ENCODE data around the gene NBEA.

NBEA gene

GRCh38 chr13:35210261-35210660, 268.2 kb downstream of the NBEA start:
- TF ChIP-seq WT1 (tag by site-specific recombination; IDR thresholded peaks at IDR 0.05), result no peak
- TF ChIP-seq, protein P1, sequence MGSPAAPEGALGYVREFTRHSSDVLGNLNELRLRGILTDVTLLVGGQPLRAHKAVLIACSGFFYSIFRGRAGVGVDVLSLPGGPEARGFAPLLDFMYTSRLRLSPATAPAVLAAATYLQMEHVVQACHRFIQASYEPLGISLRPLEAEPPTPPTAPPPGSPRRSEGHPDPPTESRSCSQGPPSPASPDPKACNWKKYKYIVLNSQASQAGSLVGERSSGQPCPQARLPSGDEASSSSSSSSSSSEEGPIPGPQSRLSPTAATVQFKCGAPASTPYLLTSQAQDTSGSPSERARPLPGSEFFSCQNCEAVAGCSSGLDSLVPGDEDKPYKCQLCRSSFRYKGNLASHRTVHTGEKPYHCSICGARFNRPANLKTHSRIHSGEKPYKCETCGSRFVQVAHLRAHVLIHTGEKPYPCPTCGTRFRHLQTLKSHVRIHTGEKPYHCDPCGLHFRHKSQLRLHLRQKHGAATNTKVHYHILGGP (tag by site-specific recombination; IDR thresholded peaks at IDR 0.05), result no peak
- TF ChIP-seq ZNF423 (tag by site-specific recombination; IDR thresholded peaks at IDR 0.05), result no peak
- TF ChIP-seq ZNF621 (tag by site-specific recombination; IDR thresholded peaks at IDR 0.05), result no peak
- TF ChIP-seq ZNF184 (tag by site-specific recombination; IDR thresholded peaks at IDR 0.05), result no peak
- TF ChIP-seq REPIN1 (tag by site-specific recombination; IDR thresholded peaks at IDR 0.05; ENCODE audit: low read depth), result no peak
- TF ChIP-seq SP3 (tag by site-specific recombination; IDR thresholded peaks at IDR 0.05), result no peak
- TF ChIP-seq GLI2 (tag by site-specific recombination; IDR thresholded peaks at IDR 0.05; ENCODE audit: borderline replicate concordance, low read depth), result no peak
- TF ChIP-seq HOXC10 (CRISPR knock-in tag; IDR thresholded peaks at IDR 0.05), result no peak
- no peak for TF ChIP-seq SALL2 (tag by site-specific recombination; IDR thresholded peaks at IDR 0.05; ENCODE audit: borderline replicate concordance)
- TF ChIP-seq ZNF16 (tag by site-specific recombination; IDR thresholded peaks at IDR 0.05; ENCODE audit: low read depth), result no peak
- no peak for TF ChIP-seq ZNF132 (tag by site-specific recombination; IDR thresholded peaks at IDR 0.05; ENCODE audit: borderline replicate concordance)
- no peak for TF ChIP-seq ZNF354C (tag by site-specific recombination; IDR thresholded peaks at IDR 0.05; ENCODE audit: borderline replicate concordance, low read depth)
- no peak for TF ChIP-seq ZNF521 (tag by site-specific recombination; IDR thresholded peaks at IDR 0.05)
- no peak for TF ChIP-seq ZFP69B (tag by site-specific recombination; IDR thresholded peaks at IDR 0.05)
- TF ChIP-seq KLF9 (tag by site-specific recombination; IDR thresholded peaks at IDR 0.05; ENCODE audit: low read depth), result no peak
- no peak for TF ChIP-seq ZNF175 (tag by site-specific recombination; IDR thresholded peaks at IDR 0.05)
- no peak for TF ChIP-seq YY1 (tag by site-specific recombination; IDR thresholded peaks at IDR 0.05)
- TF ChIP-seq ZNF366 (tag by site-specific recombination; conservative IDR thresholded peaks at IDR 0.05), result no peak
- no peak for TF ChIP-seq ZNF560 (tag by site-specific recombination; IDR thresholded peaks at IDR 0.05; ENCODE audit: borderline replicate concordance)
- H3K9me3 ChIP-seq (ENCODE audit: control insufficient read depth, insufficient read depth, low read depth, low read length), result no peaks in the 10 kb centered on the region
- H3K36me3 ChIP-seq (ENCODE audit: control insufficient read depth in 2 of 2, insufficient read depth in 1 of 2, low read length in 2 of 2), result no peaks in the 10 kb centered on the region
- ChIA-PET POLR2A (no interaction called here), CTCF (interaction anchor here (0.9 kb wide), 1 partner anchor 16 kb away, joined by 3 read pairs; no protein-coding TSS in a partner anchor)
- no peak overlapping the region for H3K4me3 ChIP-seq (ENCODE audit: low read depth, low read length)
- no peak overlapping the region for H3K27ac ChIP-seq (ENCODE audit: extremely low read depth, low read depth, low read length)
- no peaks in the 10 kb centered on the region for H3K4me1 ChIP-seq (ENCODE audit: control insufficient read depth, insufficient read depth, low read length)

GRCh38 chr13:35211949-35212348, 269.9 kb downstream of the NBEA start:
- H3K27ac ChIP-seq (ENCODE audit: extremely low read depth, low read depth, low read length), result no peak overlapping the region
- H3K9me3 ChIP-seq (ENCODE audit: control insufficient read depth, insufficient read depth, low read depth, low read length), result no peaks in the 10 kb centered on the region
- H3K36me3 ChIP-seq (ENCODE audit: control insufficient read depth in 2 of 2, insufficient read depth in 1 of 2, low read length in 2 of 2), result no peaks in the 10 kb centered on the region
- ChIA-PET CTCF (no interaction called here), POLR2A (no interaction called here)
- H3K4me3 ChIP-seq (ENCODE audit: low read depth, low read length), result no peak overlapping the region
- no peaks in the 10 kb centered on the region for H3K4me1 ChIP-seq (ENCODE audit: control insufficient read depth, insufficient read depth, low read length)
- TF ChIP-seq, protein P1 (tag by site-specific recombination; IDR thresholded peaks at IDR 0.05), result no peak
- TF ChIP-seq SETDB1 (IDR thresholded peaks at IDR 0.05; ENCODE audit: insufficient read length, low read length) (no peak), FEZF1 (tag by site-specific recombination; IDR thresholded peaks at IDR 0.05) (no peak), ZFP37 (tag by site-specific recombination; IDR thresholded peaks at IDR 0.05) (no peak), ZNF501 (tag by site-specific recombination; IDR thresholded peaks at IDR 0.05) (no peak), ZNF146 (tag by site-specific recombination; IDR thresholded peaks at IDR 0.05) (no peak), ZNF140 (tag by site-specific recombination; IDR thresholded peaks at IDR 0.05) (no peak), ZNF658 (tag by site-specific recombination; IDR thresholded peaks at IDR 0.05) (no peak)
- TF ChIP-seq, protein P2, sequence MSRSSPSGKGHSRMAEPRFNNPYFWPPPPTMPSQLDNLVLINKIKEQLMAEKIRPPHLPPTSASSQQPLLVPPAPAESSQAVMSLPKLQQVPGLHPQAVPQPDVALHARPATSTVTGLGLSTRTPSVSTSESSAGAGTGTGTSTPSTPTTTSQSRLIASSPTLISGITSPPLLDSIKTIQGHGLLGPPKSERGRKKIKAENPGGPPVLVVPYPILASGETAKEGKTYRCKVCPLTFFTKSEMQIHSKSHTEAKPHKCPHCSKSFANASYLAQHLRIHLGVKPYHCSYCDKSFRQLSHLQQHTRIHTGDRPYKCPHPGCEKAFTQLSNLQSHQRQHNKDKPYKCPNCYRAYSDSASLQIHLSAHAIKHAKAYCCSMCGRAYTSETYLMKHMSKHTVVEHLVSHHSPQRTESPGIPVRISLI (tag by site-specific recombination; IDR thresholded peaks at IDR 0.05), result no peak
